GM21825 (cell line): ENCODE measurements around the gene CAMSAP3.

Source experiments
- ATAC-seq: cut with Tn5 transposase; IDR thresholded peaks from one replicate; pipeline ENCODE4 v1.9.1; 2021; ENCODE audit warnings: mild to moderate bottlenecking, moderate library complexity; ENCODE audit not compliant: unreplicated experiment

The CAMSAP3 gene

DNA sequence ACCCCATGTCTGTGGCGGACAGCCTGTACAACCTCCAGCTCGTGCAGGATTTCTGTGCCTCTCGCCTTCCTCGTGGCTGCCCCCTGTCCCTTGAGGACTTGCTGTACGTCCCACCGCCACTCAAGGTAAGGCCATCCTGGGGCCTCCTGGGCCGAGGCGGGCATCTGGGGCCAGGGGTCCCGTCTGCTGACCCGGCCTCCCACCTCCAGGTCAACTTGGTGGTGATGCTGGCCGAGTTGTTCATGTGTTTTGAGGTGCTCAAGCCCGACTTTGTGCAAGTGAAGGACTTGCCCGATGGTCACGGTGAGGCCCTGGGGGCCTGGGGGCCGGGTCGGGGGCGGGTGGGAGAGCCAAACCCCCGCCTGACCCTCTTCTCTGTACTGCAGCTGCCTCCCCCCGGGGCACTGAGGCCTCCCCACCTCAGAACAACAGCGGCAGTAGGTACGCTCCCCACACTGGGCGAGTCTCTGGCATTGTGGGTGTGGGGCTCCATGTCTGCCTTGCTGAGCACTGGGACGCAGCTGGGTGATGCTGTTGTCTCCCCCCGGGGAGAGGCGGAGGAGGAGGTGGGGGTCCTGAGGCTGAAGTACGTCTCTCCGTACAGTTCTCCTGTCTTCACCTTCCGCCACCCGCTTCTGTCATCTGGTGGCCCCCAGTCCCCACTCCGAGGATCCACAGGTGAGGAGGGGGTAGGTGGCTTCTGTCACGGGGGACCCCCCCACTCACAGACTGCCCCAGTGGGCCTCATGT, 15.0 kb downstream of the CAMSAP3 start:
- ATAC-seq = no peak

DNA sequence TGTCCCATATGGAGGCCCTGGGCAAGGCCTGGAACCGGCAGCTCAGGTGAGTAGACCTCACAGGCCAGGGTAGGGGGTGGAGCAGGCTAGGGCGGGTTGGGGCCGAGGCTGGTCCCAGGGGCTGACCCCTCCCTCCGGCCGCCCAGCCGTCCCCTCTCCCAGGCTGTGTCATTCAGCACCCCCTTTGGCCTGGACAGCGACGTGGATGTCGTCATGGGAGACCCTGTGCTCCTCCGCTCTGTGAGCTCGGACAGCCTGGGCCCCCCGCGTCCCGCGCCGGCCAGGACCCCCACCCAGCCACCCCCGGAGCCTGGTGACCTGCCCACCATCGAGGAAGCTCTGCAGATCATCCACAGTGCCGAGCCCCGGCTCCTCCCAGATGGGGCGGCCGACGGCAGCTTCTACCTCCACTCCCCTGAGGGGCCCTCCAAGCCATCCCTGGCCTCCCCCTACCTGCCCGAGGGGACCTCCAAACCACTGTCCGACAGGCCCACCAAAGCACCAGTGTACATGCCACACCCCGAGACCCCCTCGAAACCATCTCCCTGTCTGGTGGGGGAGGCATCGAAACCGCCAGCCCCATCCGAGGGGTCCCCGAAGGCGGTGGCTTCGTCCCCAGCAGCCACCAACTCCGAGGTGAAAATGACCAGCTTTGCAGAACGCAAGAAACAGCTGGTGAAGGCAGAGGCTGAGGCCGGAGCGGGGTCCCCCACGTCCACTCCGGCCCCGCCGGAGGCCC, 16.0 kb downstream of the CAMSAP3 start:
- no peak for ATAC-seq

DNA sequence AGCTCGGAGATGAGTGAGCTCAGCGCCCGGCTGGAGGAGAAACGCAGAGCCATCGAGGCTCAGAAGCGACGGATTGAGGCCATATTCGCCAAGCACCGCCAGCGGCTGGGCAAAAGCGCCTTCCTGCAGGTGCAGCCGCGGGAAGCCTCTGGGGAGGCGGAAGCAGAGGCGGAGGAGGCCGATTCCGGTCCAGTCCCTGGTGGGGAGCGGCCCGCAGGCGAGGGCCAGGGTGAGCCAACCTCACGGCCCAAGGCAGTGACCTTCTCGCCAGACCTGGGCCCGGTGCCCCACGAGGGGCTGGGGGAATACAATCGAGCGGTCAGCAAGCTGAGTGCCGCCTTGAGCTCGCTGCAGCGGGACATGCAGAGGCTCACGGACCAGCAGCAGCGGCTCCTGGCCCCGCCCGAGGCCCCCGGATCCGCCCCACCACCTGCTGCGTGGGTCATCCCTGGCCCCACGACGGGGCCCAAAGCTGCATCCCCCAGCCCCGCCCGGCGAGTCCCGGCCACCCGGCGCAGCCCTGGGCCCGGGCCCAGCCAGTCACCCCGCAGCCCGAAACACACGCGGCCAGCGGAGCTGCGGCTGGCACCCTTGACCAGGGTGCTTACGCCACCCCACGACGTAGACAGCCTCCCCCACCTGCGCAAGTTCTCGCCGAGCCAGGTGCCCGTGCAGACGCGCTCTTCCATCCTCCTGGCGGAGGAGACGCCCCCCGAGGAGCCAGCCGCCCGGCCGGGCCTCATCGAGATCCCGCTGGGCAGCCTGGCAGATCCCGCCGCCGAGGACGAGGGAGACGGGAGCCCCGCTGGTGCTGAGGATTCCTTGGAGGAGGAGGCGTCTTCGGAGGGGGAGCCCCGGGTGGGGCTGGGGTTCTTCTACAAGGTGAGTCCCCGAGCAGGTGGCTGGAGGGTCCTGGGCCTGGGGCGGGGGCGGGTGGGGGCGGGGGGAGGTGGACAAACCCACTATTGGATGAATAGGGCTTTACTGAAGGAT, 16.9 kb downstream of the CAMSAP3 start:
- no peak for ATAC-seq

DNA sequence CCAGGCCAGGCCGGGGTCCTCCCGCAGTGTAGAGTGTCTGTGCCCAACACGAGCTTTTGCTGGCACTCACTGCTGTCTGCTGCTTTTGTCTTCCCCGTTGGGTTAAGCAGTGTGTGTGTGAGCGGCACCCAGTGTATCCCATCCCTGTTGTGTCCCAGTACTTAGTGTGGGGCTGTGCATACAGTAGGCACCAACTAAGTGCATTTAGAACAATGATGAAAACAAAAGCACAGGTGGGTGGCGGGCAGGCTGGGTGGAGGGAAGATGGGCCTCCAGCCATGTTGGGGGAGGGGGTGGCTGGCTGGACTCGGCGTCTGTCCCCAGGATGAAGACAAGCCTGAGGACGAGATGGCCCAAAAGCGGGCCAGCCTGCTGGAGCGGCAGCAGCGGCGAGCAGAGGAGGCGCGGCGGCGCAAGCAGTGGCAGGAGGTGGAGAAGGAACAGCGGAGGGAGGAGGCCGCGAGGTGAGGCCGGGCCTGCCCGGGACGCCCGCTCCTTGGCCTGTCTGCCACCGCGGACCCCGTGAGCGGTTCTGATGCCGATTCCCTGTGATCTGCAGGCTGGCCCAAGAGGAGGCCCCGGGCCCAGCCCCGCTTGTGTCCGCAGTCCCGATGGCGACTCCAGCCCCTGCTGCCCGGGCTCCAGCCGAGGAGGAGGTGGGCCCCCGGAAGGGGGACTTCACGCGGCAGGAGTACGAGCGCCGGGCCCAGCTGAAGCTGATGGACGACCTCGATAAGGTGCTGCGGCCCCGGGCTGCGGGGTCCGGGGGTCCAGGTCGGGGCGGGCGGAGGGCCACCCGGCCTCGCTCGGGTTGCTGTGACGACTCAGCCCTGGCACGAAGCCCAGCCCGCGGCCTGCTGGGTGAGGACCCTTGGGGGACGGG, 19.4 kb downstream of the CAMSAP3 start:
- ATAC-seq = no peak

DNA sequence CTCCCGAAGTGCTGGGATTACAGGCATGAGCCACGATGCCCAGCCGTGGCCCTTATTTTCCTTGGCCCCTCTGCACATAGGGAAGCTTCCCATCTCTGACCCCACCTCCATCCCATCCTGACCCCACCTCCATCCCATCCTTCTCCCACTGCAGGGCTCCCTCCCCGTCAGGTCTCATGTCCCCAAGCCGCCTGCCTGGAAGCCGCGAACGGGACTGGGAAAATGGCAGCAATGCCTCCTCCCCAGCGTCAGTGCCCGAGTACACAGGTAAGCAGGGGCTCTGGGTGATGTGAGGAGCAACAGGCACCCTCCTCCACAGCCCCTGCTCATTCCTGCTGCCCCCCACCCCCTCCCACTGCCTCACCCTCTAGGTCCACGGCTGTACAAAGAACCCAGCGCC, 21.5 kb downstream of the CAMSAP3 start:
- no peak for ATAC-seq

DNA sequence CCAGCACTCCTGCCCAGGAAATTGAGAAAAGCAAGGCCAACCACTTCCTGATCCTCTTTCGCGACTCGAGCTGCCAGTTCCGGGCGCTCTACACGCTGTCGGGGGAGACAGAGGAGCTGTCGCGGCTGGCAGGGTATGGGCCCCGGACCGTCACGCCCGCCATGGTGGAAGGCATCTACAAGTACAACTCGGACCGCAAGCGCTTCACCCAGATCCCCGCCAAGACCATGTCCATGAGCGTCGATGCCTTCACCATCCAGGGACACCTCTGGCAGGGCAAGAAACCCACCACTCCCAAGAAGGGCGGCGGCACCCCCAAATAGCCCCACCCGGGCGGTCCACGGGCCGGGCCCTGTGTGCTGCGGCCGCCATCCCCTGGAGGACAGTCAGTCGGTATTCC, 22.1 kb downstream of the CAMSAP3 start:
- no peak for ATAC-seq

DNA sequence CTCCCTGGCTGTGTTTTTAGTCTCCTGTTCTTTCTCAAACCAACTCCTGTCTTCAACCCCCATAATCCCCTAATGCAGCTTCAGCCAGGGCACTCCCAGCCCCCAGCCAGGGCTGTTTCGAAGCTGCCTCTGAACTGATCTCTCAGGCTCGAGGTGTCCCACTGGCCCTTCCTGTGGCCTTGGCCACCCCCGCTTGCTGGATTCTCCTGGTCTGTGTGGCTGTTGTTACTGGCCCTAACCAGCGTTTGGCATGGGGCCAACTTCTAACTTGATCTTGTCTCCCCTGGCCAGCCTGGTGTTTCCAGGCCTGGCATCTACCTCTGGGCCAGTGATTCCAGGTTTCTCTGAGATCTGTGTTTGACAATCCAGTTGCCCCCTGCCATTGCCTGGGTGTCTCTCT, 22.7 kb downstream of the CAMSAP3 start:
- ATAC-seq = no peak

DNA sequence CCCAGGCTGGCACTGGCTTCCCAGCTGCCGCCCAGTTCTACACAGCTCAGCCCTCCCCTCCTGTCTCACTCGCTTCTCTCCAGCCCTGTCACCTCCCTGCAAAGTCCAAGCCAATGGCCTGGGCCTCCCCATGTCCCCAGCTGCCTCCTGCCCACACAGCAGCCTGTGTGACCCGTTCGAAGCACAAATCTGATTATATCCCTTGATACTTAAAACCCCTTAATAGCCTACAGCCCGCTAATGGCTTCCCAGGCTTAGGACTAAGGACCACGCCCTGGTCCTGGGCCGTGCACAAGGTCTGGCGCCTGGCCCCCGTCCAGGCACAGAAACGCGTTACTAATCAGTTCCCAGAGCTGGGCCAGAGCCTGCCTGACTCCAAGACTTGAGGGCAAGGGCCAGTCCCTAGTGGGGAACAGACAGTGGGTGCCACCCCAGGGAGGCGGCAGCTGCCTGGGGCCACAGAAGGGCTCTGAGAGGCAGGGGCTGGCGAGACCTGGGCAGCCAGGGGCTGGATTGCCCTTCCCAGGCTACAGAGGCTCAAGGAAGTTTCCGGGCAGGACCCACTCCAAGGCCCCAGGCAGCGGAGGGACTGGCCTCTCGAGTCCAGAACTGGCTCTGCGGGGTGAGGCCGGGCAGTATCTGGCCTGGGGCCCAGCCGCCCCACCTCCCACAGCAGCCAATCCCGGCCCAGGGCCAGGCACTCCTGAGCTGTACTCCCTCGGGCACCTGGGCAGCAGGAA, 23.3 kb downstream of the CAMSAP3 start:
- no peak for ATAC-seq

DNA sequence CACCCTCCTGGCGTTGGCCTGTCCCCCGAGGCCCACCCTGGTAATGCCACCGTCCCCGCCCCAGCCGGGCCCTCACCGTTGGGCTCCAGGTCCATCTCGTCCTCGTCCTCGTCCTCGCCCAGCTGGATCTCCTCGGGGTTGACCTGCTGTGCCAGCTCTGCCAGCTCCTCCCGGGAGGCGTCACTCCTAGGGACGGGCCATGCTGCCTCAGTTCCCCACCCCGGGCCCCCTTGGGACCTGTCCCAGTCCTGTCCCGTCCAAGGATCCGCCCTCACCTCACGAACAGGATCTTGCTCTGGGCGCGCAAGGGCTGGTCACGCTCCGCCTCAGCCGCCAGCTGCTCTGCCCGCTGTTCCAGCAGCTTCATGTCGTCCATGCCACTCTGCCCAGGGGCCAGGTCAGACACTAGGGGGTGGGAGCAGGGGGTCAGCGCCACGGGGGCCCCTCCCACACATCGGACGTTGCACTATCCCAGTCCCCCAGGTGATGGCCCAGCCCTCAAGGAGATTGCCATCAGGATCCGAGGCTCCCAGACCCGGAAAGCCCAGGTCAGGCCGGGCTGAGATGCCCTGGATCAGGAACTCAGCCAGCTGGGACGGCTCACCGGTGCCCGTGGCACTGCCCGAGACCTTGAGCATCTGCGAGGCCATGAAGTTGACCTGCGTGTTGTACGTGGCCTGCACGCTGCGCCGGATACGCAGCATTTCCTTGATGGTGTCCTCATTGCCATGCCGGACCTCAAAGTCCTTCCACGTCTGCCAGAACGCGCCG, 24.2 kb downstream of the CAMSAP3 start:
- no peak for ATAC-seq

DNA sequence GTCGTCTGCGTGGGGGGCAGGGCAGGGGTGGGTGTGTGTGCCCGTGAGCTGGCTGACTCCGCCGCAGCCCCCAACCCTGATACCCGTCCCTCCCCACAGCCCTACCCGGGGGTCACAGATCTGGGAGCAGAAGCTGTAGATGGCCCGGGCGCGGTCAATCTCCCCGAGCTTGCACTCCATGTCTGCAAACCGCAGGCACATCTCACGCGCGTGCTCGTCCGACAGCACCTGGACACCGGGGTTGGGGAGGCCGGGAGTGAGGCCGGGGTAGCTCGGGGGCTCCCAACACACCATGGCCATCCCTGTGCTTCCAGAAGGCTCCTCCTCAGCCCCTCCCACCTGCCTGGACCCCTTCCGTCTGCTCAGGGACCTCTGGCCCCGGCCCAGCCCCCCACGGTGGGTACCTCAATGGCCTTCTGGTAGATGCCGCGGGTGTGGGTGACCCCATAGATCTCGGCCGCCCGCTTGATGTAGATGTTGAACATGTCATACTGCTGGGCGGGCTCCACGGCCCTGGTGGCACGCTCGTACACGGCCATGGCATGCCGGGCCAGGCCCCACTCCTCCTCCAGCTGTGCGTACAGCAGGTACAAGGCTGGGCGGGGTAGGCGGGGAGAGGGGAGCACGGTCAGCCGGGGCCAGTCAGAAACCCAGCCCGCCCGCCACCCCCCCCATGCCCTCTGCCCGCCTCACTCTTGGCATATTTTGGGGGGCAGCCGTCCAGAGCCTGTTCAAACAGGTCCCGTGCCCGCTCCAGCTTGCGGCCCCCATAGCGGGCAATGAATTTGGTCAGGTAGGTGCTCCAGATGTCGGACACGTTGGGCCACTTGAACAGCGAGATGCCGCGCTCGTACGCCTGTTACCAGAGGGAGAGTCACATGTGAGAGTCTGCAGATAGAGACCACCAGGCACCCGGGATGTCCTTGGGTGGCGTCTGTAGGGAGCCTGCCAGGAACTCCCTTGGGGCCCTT, 25.1 kb downstream of the CAMSAP3 start:
- ATAC-seq = no peak

DNA sequence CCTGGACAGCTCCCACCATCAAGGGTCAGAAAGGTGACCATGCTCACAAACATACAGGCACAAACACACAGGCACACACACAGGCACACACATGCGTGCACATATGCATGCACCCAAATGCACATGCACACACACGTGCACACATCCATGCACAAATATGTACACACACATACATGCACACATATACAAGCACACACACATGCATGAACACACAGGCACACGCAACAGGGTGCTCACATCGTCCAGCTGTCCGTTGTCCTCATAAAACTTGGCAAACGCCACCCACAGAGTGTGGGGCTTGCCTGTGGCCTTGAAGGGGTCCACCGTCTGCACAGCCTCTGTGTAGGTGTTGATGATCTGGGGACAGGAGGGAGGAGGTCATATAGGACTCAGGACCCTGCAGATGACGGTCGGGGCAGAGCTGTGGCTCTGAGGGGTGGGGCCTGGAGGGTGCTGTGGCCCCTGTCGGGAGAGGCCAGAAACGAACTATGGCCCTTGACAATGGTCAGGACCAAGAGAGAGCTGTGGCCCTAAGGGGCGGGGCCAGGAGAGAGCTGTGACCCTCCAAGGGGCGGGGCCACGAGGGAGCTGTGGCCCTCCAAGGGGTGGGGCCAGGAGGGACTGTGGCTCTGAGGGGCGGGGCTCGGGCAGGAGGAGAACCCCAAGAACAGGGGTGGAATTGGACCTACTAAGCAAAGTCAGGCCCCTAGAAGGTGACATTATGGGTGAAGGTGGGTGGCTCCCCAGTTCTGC, 27.4 kb downstream of the CAMSAP3 start:
- ATAC-seq = no peak

DNA sequence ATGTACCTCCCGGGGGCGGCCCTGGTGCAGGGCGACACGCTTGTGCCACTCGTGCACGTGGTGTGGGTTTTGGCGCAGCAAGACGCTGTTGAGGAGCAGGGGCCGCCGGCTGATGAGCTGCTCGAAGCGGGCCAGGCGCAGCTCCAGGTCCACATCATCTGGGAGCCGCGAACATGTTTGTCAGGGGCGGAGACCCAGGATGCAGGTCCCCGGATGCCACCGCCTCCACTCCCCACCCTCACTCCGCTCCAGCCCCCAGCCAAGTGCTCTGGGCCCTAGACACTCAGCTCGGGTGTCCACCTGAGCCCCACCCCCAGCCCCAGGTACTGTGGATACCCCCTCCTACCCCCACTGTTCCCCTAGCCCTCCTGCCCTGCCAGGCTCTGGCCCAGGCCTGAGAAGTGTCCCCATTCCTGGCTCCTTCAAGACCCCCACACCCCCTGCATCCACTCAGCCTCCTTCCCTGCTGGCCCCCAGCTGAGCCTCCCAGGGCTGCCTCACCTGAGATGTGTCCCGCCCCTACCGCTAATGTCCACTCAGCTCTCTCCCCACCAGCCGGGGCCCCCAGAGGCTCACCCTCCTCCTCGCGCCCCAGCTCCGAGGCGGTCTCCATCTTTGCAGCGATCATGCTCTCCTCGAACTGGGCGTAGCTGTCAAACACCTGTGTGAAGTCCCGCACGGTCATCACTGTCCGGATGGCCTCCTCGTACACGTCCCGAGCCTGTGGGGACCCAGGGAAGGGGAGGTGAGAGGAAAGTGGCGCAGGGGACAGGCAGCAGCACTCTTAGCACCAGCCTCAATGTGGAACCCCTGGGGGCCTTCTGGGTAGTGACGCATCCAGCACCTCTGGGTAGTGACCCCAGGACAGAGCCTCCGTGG, 28.3 kb downstream of the CAMSAP3 start:
- no peak for ATAC-seq

DNA sequence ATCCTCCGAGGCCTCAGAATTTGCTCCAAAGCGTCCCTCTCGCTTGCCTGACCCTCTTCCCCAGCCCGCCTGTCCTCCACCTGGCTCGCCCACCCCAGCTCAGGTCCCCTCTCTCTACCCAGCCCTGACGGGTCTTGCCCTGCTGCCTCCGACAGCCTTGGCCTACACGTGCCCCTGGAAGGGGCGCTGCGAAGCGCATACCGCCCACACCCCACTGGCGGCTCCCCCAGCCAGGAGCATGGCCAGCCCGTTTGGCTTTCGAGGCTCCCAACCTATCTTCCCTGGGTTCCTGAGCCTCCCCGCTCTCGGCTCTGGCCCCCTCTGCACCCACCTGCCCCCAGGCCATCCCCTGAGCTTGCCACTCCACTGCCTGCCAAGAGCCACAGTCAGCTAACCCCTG, 29.1 kb downstream of the CAMSAP3 start:
- ATAC-seq = no peak

DNA sequence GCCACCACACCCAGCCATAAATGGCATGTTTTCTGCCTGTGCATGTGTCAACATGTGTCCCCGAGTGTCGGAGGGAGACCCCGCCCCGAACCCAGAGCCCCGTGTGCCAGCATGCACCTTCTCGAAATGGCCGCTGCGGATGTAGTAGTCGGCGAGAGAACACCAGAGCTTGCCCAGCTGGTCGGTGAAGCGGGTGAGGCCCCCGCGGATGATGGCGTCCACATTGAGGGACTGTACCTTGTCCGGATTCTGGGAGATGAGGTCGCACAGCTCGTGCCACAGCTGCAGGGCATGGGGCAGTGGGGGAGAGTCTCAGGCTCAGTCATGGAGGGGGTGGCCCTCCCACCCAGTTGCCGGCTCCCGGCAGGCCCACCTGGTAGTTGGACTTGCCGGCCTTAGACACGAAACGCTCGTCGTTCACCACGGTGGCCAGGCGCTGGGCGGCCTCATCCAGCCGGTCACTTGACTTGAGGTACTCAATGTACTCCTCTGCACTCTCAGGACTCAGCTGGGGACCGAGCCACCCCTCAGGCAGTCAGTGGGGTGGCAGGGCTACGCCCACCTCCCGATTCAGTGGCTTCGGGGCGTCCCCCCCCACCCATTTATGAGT, 30.2 kb downstream of the CAMSAP3 start:
- ATAC-seq = no peak

DNA sequence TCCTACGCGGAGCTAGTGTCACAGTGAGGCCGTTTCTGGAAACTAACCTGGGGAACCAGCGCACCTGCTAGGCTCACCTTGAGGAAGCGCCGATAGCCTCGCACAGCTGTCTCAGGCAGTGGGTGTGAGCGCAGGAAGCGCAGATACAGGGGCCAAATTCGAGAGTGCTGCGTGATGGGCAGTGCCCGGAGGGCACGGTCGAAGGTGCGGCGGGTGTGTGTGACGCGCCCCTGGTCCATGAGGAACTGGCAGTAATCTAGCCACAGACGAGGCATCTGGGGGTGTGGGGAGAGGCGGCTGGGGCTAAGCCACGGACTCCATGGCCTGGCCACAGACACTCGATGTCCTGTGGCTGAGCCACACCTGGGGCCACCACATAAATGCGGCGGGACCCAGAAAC, 31.5 kb downstream of the CAMSAP3 start:
- no peak for ATAC-seq
